ENCODE results near the gene FABP3. TPM values are rescaled to one million over a fixed set of nuclear protein-coding genes. Genes with fewer than 3 reads are reported as not detected.

The FABP3 gene
- total RNA-seq, 2 donors from 2014 or later = 19.2 to 28.6 TPM

- no peak overlapping the region for H3K4me3 ChIP-seq
- peaks cover 0 to 4% of the 10 kb centered on the region in 2 donors for H3K4me1 ChIP-seq (ENCODE audit: control insufficient read depth in 1 of 2, low read depth in 2 of 2)
- no peak overlapping the region for H3K27ac ChIP-seq
- no peaks in the 10 kb centered on the region for H3K36me3 ChIP-seq
- ATAC-seq (ENCODE audit: insufficient number of reproducible peaks, low FRiP score, low read depth) (no peak), DNase-seq (ENCODE audit: low spot score) (no peak)
- H3K27me3 ChIP-seq (replicated peaks; ENCODE audit: insufficient read depth) = no peaks in the 10 kb centered on the region
- TF ChIP-seq CTCF (IDR thresholded peaks at IDR 0.05) = no peak
- no peaks in the 10 kb centered on the region for H3K9me3 ChIP-seq
Observed at GRCh38 chr1:31397360-31398095, 24.7 kb upstream of the FABP3 start.

DNA sequence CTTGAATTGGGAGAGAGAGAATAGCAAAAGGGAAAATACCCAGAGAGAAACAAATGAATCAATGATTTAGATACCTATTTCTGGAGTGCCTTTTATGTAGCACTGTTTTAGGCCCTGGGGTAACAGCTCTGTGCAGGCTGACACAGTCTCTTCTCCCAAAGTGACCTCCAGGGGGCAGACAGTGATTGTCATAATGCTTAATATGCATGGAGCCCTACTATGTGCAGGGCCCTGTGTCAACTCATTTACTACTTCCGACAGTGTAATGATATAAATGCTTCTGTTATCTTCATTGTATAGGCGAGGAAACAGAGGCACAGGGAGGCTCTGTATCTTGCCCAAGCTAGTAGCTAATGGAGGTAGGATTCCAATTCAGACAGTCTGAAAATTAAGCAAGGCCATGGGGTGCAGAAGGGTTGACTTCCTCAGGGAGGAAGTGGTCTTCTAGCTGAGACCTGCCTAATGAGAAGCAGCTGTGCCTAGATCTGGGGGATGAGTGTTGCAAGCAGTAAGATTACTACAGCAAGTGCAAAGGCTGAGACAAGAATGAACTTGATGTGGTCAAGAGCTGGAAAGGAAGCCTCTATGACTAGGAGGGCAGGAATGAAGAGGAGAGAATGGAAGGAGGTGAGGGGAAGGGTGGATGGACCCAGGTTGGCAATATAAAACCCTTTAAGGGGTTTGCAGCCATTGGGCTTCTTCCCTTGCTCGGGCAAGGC is 23.9 kb upstream of the FABP3 start:
- peaks cover 0 to 4% of the 10 kb centered on the region in 2 donors for H3K4me1 ChIP-seq (ENCODE audit: control insufficient read depth in 1 of 2, low read depth in 2 of 2)
- no peak for DNase-seq (ENCODE audit: low spot score)
- no peak overlapping the region for H3K27ac ChIP-seq
- H3K4me3 ChIP-seq = no peak overlapping the region
- no peaks in the 10 kb centered on the region for H3K9me3 ChIP-seq
- no peaks in the 10 kb centered on the region for H3K27me3 ChIP-seq (replicated peaks; ENCODE audit: insufficient read depth)
- H3K36me3 ChIP-seq = no peaks in the 10 kb centered on the region
- no peak for ATAC-seq (ENCODE audit: insufficient number of reproducible peaks, low FRiP score, low read depth)
- no peak for TF ChIP-seq CTCF (IDR thresholded peaks at IDR 0.05)

DNA sequence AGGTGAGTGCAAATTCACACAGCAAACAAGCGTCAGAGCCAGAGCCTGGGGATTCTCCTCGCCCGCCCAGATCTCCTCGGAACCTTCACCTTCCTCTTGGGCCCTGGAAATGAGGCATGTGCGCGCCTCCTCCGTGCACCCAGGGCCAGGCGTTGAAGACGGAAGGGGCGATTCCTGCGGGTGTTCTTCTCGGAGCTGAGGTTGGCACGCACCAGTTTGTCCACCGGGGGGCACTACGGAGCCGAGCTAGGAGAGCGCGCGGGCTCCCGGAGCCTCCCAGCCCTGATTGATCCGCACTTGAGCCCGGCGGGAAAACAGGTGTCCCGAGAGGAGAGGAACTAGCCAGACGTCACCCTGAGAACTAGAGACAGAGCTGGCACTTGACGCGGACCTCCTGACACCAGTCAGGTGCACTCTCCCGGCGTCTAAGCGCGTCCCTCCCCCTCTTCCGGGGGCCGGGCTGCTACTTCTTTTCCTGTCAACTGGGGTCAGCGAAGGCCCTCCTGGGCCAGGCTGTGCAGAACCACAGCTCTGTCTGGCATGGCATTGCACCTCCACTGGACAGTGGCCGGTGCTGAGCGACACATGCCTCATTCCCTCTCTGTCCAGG is 21.8 kb upstream of the FABP3 start:
- peak; percentile 64 for ATAC-seq (ENCODE audit: insufficient number of reproducible peaks, low FRiP score, low read depth)
- Histone ChIP-seq H3K36me3 (no peaks in the 10 kb centered on the region), H3K9me3 (no peaks in the 10 kb centered on the region), H3K27ac (no peak overlapping the region), H3K4me3 (peak overlapping the region; percentile 64), H3K27me3 (replicated peaks; ENCODE audit: insufficient read depth) (no peaks in the 10 kb centered on the region), H3K4me1 (ENCODE audit: control insufficient read depth in 1 of 2, low read depth in 2 of 2) (peaks cover 0 to 4% of the 10 kb centered on the region in 2 donors)
- DNase-seq (ENCODE audit: low spot score) = peak; percentile 58
- peak; percentile 91 for TF ChIP-seq CTCF (IDR thresholded peaks at IDR 0.05)

GRCh38 chr1:31393463-31393862 is 20.6 kb upstream of the FABP3 start:
- no peak for TF ChIP-seq CTCF (IDR thresholded peaks at IDR 0.05)
- Histone ChIP-seq H3K27me3 (replicated peaks; ENCODE audit: insufficient read depth) (no peaks in the 10 kb centered on the region), H3K9me3 (no peaks in the 10 kb centered on the region), H3K4me1 (ENCODE audit: control insufficient read depth in 1 of 2, low read depth in 2 of 2) (peaks cover 0 to 4% of the 10 kb centered on the region in 2 donors), H3K36me3 (no peaks in the 10 kb centered on the region), H3K4me3 (no peak overlapping the region), H3K27ac (no peak overlapping the region)
- no peak for ATAC-seq (ENCODE audit: insufficient number of reproducible peaks, low FRiP score, low read depth)
- DNase-seq (ENCODE audit: low spot score) = no peak

DNA sequence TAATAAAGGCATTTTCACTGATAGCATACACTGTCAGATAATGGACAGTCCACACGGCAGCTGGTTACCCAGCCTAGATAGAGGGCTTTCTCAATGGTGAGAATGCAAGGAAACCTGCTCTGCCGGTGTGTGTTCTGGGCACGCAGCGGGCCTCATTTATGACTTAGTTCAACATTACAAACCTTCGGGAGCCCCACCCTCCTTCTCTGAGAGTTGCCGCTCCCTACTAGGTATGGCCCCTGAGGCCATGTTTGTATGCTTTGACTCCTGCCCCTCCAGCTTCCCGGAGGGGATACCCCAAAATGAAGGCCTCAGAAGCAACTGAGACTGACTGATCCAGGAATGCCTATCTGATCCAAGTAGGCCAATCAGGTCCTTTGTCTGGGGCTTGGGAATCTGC is 17.2 kb upstream of the FABP3 start:
- no peak overlapping the region for H3K4me3 ChIP-seq
- H3K36me3 ChIP-seq = no peaks in the 10 kb centered on the region
- TF ChIP-seq CTCF (IDR thresholded peaks at IDR 0.05) = no peak
- DNase-seq (ENCODE audit: low spot score) (no peak), ATAC-seq (ENCODE audit: insufficient number of reproducible peaks, low FRiP score, low read depth) (no peak)
- H3K27ac ChIP-seq = no peak overlapping the region
- peaks cover 0 to 4% of the 10 kb centered on the region in 2 donors for H3K4me1 ChIP-seq (ENCODE audit: control insufficient read depth in 1 of 2, low read depth in 2 of 2)
- no peaks in the 10 kb centered on the region for H3K27me3 ChIP-seq (replicated peaks; ENCODE audit: insufficient read depth)
- no peaks in the 10 kb centered on the region for H3K9me3 ChIP-seq
